GM20000 (cell line): ENCODE data around the gene ARPC2.

ENCODE experiments used
- DNase-seq: peaks from one replicate; pipeline ENCODE4 v3.0.0; 2012; ENCODE audit warnings: low spot score
- TF ChIP-seq, protein P1 (sequence below): IDR thresholded peaks from 2 replicates; pipeline ENCODE4 v1.5.1; 2012; ENCODE audit warnings: mild to moderate bottlenecking, control low read depth; ENCODE audit errors: extremely low read depth, missing control alignments

ARPC2 gene

DNA sequence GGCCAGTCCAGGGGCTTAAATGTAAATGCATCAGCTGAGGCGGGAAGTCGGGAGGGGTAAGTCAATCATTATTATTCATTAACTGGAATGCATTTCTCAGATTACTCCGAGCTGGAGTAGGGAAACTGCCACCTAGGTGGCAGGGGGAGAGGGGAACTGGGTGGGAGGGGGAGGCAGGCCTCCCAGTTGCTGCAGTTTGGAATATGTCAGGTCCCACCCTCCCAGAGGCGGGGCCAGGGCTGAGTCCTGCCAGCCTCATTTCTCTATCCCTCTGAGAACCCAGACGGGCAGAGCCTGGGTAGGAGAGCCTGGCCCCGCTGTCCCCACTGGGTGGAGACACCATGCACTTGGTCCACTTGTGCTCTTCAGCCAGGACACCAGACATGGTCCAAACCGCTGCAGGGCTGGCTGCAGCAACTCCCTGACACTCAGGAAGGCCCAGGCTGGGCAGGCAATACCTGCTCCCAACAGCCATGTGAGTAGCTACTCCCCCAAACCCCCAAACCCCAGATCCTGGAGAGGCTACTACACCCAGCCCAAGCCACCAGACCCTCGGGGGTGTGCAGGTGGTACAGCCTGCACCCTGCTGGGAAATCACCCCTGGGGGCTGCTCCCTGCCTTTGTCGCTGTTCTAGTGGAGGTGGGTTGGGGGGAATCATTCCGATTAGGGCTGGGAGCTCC lies 43.9 kb downstream of the ARPC2 start, which contains the start of gene GPBAR1:
Gene GPBAR1, plus strand, starts transcription at position 274 of the 681 bp plus-strand sequence. CDS start 1,710 bp downstream, outside the sequence.
- TF ChIP-seq, protein P1, sequence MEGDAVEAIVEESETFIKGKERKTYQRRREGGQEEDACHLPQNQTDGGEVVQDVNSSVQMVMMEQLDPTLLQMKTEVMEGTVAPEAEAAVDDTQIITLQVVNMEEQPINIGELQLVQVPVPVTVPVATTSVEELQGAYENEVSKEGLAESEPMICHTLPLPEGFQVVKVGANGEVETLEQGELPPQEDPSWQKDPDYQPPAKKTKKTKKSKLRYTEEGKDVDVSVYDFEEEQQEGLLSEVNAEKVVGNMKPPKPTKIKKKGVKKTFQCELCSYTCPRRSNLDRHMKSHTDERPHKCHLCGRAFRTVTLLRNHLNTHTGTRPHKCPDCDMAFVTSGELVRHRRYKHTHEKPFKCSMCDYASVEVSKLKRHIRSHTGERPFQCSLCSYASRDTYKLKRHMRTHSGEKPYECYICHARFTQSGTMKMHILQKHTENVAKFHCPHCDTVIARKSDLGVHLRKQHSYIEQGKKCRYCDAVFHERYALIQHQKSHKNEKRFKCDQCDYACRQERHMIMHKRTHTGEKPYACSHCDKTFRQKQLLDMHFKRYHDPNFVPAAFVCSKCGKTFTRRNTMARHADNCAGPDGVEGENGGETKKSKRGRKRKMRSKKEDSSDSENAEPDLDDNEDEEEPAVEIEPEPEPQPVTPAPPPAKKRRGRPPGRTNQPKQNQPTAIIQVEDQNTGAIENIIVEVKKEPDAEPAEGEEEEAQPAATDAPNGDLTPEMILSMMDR: no peak
- DNase-seq: no peak

- no peak for DNase-seq
- TF ChIP-seq, protein P1: no peak
Measured at GRCh38 chr2:218261423-218262236, 44.6 kb downstream of the ARPC2 start.

GRCh38 chr2:218262237-218262600 lies 45.2 kb downstream of the ARPC2 start:
- no peak for DNase-seq
- TF ChIP-seq, protein P1: no peak

- no peak for DNase-seq
- TF ChIP-seq, protein P1: no peak
Measured at GRCh38 chr2:218262631-218263586, 45.9 kb downstream of the ARPC2 start.

DNA sequence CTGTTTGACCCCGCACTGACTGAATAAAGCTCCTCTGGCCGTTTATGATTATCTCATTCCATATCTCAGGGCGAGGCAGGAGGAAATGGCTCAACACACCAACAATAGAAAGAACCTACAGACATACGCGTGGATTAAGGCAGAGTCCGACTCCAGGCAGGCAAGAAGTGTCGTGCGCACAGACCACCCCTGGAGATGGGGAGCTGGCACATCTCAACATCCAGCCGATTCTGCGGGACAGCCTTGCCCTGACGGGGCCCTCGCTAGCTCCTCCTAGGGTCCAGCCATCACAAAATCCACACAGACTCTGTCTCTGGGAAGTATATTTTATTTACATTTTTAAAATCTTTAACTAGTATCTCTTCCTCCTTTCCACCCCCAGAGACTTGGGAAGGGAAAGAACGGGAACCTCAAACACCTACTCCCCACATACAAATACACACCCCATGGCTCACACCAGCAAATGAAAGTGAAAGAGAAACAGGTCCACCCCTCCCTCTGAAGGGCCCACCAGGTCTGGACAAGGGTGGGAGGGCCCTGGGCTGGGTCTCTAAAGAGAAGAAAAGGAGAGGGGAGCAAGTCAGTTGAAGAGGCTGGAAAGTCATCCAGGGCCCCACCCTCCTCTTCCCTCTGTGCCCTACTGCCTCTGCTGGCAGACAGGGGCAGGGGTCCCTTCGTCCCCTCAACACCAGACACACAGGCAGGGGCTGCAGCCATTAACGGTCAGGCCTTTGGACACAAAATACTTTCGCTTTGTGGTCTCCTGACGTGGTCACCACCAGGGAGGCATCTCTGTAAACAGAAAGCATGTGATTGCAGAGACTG lies 47.0 kb downstream of the ARPC2 start:
- TF ChIP-seq, protein P1: no peak
- no peak for DNase-seq

DNA sequence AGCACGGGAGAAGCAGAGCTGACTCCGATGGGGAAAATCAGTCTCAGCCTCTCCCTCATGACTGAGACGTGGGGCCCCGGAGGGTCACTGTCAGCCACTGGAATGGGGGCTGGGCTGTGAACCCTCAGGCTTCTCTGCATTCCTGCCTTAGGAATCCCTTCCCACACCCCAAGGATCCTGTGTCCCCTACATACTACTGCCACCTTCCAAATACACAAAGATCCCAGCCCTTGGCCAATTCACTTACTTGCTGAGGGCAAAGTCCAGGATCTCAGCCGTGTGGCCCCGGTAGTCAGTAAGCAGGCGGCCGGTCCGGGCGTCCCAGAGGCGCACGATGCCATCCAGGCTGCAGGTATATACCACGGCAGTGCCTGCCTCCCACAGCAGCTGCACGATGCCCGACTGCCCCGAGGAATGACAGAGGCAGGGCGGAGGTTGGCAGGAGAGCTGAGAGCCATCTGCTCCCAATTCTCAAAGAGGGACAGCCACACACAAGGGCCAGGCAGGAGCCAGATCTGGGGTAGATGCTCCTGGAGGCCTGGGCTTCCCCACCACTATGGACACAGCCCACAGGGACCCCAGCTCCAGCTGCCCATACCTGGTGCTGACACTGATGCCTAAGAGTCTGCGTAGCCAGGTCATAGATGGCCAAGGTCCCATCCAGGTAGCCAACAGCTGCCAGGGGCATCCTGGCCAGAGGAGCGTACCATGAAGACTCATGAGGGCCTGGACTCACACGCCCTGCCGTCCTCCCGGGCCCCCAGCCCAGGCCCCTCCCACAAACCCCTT lies 48.0 kb downstream of the ARPC2 start:
- no peak for DNase-seq
- TF ChIP-seq, protein P1: no peak
